Neural progenitor cell (in vitro differentiated cells): ENCODE measurements around the gene CENPP. TPM values are rescaled to one million over a fixed set of nuclear protein-coding genes. Genes with fewer than 3 reads are reported as not detected.

Experiments used
- DNase-seq: peaks from one replicate; pipeline ENCODE4 v3.0.0-alpha.2; 2016; ENCODE audit warnings: low spot score
- H2AFZ ChIP-seq: fragments of 200-600 bp; sonication (generic); replicated peaks from 2 replicates; pipeline ENCODE4 v1.6.1; 2016; ENCODE audit warnings: antibody characterized with exemption
- H3F3A ChIP-seq: fragments of 200-600 bp; sonication (generic); 2 replicates; pipeline ENCODE4 v1.6.1; 2016; ENCODE audit warnings: antibody characterized with exemption, low read depth
- H3K27ac ChIP-seq: fragments of 200-600 bp; sonication (generic); 2 replicates; pipeline ENCODE4 v1.5.1; 2016; ENCODE audit warnings: mild to moderate bottlenecking
- H3K27me3 ChIP-seq: fragments of 200-600 bp; sonication (generic); 2 replicates; pipeline ENCODE4 v1.6.1; 2016; ENCODE audit warnings: mild to moderate bottlenecking, moderate library complexity
- H3K36me3 ChIP-seq: fragments of 200-600 bp; sonication (generic); 2 replicates; pipeline ENCODE4 v1.5.1; 2016
- H3K4me1 ChIP-seq: fragments of 200-600 bp; sonication (generic); 2 replicates; pipeline ENCODE4 v1.6.1; 2016; ENCODE audit warnings: mixed run types
- H3K4me2 ChIP-seq: fragments of 200-600 bp; sonication (generic); 2 replicates; pipeline ENCODE4 v1.6.1; 2016
- H3K4me3 ChIP-seq: fragments of 200-600 bp; sonication (generic); 2 replicates; pipeline ENCODE4 v1.5.1; 2016
- H3K79me2 ChIP-seq: fragments of 200-600 bp; sonication (generic); 2 replicates; pipeline ENCODE4 v1.6.1; 2016; ENCODE audit warnings: low read depth
- H3K9ac ChIP-seq: fragments of 200-600 bp; sonication (generic); 2 replicates; pipeline ENCODE4 v1.6.1; 2016
- H3K9me3 ChIP-seq: fragments of 200-600 bp; sonication (generic); 2 replicates; pipeline ENCODE4 v1.5.1; 2016; ENCODE audit warnings: low read depth
- H4K20me1 ChIP-seq: fragments of 200-600 bp; sonication (generic); 2 replicates; pipeline ENCODE4 v1.6.1; 2016; ENCODE audit warnings: low read depth
- H3K27ac Mint-ChIP-seq: 3 replicates; pipeline ENCODE4 v1.8.0; 2021; ENCODE audit warnings: mixed read lengths
- H3K27me3 Mint-ChIP-seq: 2 replicates; pipeline ENCODE4 v1.8.0; 2022; ENCODE audit warnings: low read depth, mild to moderate bottlenecking, inconsistent platforms, moderate library complexity, mixed read lengths; ENCODE audit not compliant: insufficient read depth
- H3K36me3 Mint-ChIP-seq: 3 replicates; pipeline ENCODE4 v1.8.0; 2021; ENCODE audit warnings: mixed read lengths
- H3K4me1 Mint-ChIP-seq: 3 replicates; pipeline ENCODE4 v1.8.0; 2021; ENCODE audit warnings: mixed read lengths
- H3K4me3 Mint-ChIP-seq: 3 replicates; pipeline ENCODE4 v1.8.0; 2021; ENCODE audit warnings: mild to moderate bottlenecking, moderate library complexity, mixed read lengths
- H3K9me3 Mint-ChIP-seq: 3 replicates; pipeline ENCODE4 v1.8.0; 2020; ENCODE audit warnings: mixed read lengths
- EZH2 ChIP-seq: fragments of 200-600 bp; sonication (generic); IDR thresholded peaks from 2 replicates; pipeline ENCODE4 v1.6.1; 2017; ENCODE audit warnings: antibody characterized with exemption, mild to moderate bottlenecking, moderate library complexity
- EZH2phosphoT487 ChIP-seq: fragments of 200-600 bp; sonication (generic); IDR thresholded peaks from 2 replicates; pipeline ENCODE4 v1.6.1; 2017; ENCODE audit warnings: antibody characterized with exemption
- total RNA-seq: library from RNA; depleted of rRNA; stranded (reverse); fragments of >200 nt; gene quantifications from 2 replicates; pipeline ENCODE4 v1.2.3, GENCODE V29; 2015; ENCODE audit warnings: low replicate concordance
- TF ChIP-seq, protein P1 (sequence below): fragments of 200-600 bp; sonication (generic); IDR thresholded peaks from 2 replicates; pipeline ENCODE4 v1.5.1; 2017; ENCODE audit warnings: antibody characterized with exemption, mild to moderate bottlenecking

CENPP gene
- total RNA-seq, 1 donor from 2014 or later, result 10.7 TPM

DNA sequence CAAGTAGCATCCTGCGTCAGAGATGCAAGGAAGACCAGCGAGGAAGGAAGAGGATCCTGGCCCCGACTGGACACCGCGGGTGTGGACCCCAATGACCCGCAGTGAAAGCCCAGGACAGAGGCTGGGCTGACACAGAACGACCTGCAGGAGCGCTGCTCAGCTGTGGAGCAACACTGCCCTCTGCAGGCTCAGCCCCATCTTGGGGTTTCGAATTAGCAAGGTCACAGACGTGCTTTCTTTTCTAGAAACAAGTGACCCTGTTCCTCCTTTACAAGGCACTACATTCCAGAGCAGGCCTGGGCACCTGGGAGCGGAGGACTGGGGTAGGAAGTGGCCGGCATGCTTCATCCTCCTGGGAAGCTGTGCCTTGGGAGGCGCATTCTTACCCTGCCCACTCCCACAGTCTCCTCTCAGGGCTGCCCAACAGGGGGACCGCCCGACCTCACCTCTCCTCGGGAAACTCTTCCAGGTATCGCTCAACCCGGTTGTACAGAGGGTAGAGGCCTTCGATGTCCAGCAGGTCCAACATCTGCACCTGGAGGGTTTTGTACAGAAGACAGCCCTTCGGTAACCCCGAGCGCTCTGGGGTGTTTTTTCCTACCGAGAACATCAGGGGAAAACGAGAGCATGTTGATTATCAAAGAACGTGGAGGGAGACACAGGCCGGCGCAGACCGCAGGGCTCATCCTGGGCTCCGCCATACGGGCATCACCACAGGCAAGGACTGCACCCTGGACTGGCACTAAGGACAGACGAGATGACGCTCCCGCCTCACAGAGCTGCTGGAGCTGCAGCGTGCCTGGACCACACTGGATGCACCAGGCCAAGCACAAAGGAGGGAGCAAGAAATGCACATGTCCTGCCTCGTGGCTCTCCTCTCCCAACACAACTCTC lies 309.2 kb downstream of the CENPP start:
- no peak overlapping the region for H3K4me3 ChIP-seq
- Mint-ChIP-seq H3K27me3 (peaks cover 3% of the 10 kb centered on the region), H3K9me3 (no peaks in the 10 kb centered on the region), H3K4me1 (no peaks in the 10 kb centered on the region), H3K27ac (peak overlapping the region; percentile 51), H3K36me3 (peaks cover 10% of the 10 kb centered on the region), H3K4me3 (no peak overlapping the region)
- no peaks in the 10 kb centered on the region for H3K9me3 ChIP-seq
- no peak overlapping the region for H3K27ac ChIP-seq
- H2AFZ ChIP-seq, result no peak overlapping the region
- no peak overlapping the region for H3K4me2 ChIP-seq
- no peaks in the 10 kb centered on the region for H3K27me3 ChIP-seq
- H3K36me3 ChIP-seq, result peaks cover 3% of the 10 kb centered on the region
- H3K4me1 ChIP-seq, result no peaks in the 10 kb centered on the region
- TF ChIP-seq EZH2phosphoT487 (no peak), EZH2 (no peak)
- TF ChIP-seq, protein P1, sequence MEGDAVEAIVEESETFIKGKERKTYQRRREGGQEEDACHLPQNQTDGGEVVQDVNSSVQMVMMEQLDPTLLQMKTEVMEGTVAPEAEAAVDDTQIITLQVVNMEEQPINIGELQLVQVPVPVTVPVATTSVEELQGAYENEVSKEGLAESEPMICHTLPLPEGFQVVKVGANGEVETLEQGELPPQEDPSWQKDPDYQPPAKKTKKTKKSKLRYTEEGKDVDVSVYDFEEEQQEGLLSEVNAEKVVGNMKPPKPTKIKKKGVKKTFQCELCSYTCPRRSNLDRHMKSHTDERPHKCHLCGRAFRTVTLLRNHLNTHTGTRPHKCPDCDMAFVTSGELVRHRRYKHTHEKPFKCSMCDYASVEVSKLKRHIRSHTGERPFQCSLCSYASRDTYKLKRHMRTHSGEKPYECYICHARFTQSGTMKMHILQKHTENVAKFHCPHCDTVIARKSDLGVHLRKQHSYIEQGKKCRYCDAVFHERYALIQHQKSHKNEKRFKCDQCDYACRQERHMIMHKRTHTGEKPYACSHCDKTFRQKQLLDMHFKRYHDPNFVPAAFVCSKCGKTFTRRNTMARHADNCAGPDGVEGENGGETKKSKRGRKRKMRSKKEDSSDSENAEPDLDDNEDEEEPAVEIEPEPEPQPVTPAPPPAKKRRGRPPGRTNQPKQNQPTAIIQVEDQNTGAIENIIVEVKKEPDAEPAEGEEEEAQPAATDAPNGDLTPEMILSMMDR, result peak; percentile 96
- no peak overlapping the region for H3K9ac ChIP-seq
- no peaks in the 10 kb centered on the region for H3F3A ChIP-seq
- H3K79me2 ChIP-seq, result no peaks in the 10 kb centered on the region
- peaks cover 5% of the 10 kb centered on the region for H4K20me1 ChIP-seq
- peak; percentile 88 for DNase-seq

DNA sequence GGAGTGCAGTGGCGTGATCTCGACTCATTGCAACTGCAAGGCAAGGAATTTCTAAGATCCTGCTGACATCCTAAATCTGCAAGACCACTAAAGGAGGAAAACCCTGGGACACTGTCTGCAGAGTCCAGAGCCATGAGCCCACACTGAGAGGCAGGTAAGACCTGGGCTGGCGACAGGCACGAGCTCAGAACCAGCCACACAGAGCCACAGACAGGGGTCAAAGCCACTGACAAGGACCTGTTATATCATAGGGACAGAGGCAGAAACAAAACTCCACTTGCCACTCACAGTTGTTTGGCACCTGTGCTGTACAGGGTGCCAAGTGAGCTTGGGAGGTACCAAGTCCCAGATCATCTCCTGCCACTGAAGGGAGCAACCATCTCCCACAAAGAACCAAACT lies 310.0 kb downstream of the CENPP start:
- no peaks in the 10 kb centered on the region for H3K4me1 Mint-ChIP-seq
- no peak overlapping the region for H3K27ac Mint-ChIP-seq
- no peak overlapping the region for H3K4me3 Mint-ChIP-seq
- H3K4me1 ChIP-seq, result no peaks in the 10 kb centered on the region
- DNase-seq, result no peak
- H3K79me2 ChIP-seq, result no peaks in the 10 kb centered on the region
- no peak overlapping the region for H2AFZ ChIP-seq
- peaks cover 5% of the 10 kb centered on the region for H4K20me1 ChIP-seq
- no peaks in the 10 kb centered on the region for H3K27me3 ChIP-seq
- peaks cover 3% of the 10 kb centered on the region for H3K27me3 Mint-ChIP-seq
- TF ChIP-seq EZH2 (no peak), EZH2phosphoT487 (no peak)
- TF ChIP-seq, protein P1, result no peak
- H3K36me3 ChIP-seq, result peaks cover 3% of the 10 kb centered on the region
- no peaks in the 10 kb centered on the region for H3K9me3 Mint-ChIP-seq
- H3K4me3 ChIP-seq, result no peak overlapping the region
- no peak overlapping the region for H3K9ac ChIP-seq
- peaks cover 7% of the 10 kb centered on the region for H3K36me3 Mint-ChIP-seq
- H3F3A ChIP-seq, result no peaks in the 10 kb centered on the region
- no peak overlapping the region for H3K4me2 ChIP-seq
- no peak overlapping the region for H3K27ac ChIP-seq
- no peaks in the 10 kb centered on the region for H3K9me3 ChIP-seq

DNA sequence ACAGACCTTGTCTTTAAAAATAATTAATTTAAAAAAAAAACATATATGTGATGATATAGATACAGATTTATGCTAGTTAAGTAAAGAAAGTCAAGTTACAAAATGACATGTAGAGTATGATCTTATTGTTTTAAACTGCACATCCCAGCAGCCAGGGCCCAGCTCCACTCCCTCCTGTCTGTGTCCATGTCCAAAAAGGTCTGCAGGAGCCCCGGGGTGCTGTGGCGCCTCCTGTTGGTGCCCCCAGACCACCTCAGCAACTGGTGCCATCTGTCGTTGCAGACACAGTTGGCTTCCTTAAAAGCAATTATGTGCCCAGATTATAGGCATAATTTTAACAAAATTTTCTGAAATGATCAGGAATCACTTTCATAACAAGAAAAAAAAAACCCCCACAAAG lies 310.9 kb downstream of the CENPP start:
- Mint-ChIP-seq H3K27me3 (peaks cover 2% of the 10 kb centered on the region), H3K27ac (no peak overlapping the region), H3K36me3 (peaks cover 8% of the 10 kb centered on the region), H3K4me3 (no peak overlapping the region), H3K4me1 (no peaks in the 10 kb centered on the region), H3K9me3 (no peaks in the 10 kb centered on the region)
- no peak overlapping the region for H3K4me2 ChIP-seq
- H3K27ac ChIP-seq, result no peak overlapping the region
- no peak overlapping the region for H3K4me3 ChIP-seq
- H3K4me1 ChIP-seq, result no peaks in the 10 kb centered on the region
- H3F3A ChIP-seq, result no peaks in the 10 kb centered on the region
- TF ChIP-seq, protein P1, result no peak
- peaks cover 5% of the 10 kb centered on the region for H4K20me1 ChIP-seq
- no peaks in the 10 kb centered on the region for H3K79me2 ChIP-seq
- H3K9me3 ChIP-seq, result no peaks in the 10 kb centered on the region
- H3K9ac ChIP-seq, result no peak overlapping the region
- DNase-seq, result no peak
- no peak overlapping the region for H2AFZ ChIP-seq
- H3K27me3 ChIP-seq, result no peaks in the 10 kb centered on the region
- H3K36me3 ChIP-seq, result peaks cover 3% of the 10 kb centered on the region
